ENCODE data around the gene ZMYM1.
"Not testable (repeated sequence)": the region's sequence is repeated elsewhere in the genome, so short reads cannot be mapped to it uniquely, and the experiment has no call there.

The ZMYM1 gene

GRCh38 chr1:35080171-35080854, 1.1 kb downstream of the ZMYM1 start:
- DNase-seq = no peak

GRCh38 chr1:35085421-35085820, 6.2 kb downstream of the ZMYM1 start:
- DNase-seq = no peak

GRCh38 chr1:35097224-35097623, 18.0 kb downstream of the ZMYM1 start:
- no peak for DNase-seq

GRCh38 chr1:35111106-35111505, 31.9 kb downstream of the ZMYM1 start:
- DNase-seq = no peak

GRCh38 chr1:35112668-35113067, 33.5 kb downstream of the ZMYM1 start:
- no peak for DNase-seq

- DNase-seq = peak; percentile 46
These were observed 36.5 kb downstream of the ZMYM1 start for GRCh38 chr1:35115459-35116383.

- DNase-seq = no peak
These were observed 41.4 kb downstream of the ZMYM1 start for GRCh38 chr1:35120458-35121133.

GRCh38 chr1:35122311-35122710, 43.1 kb downstream of the ZMYM1 start:
- no peak for DNase-seq

- DNase-seq = no peak
These were observed 47.4 kb downstream of the ZMYM1 start for GRCh38 chr1:35126546-35126945.

GRCh38 chr1:35129080-35129479, 49.9 kb downstream of the ZMYM1 start:
- DNase-seq = no peak

- DNase-seq = no peak
These were observed 57.6 kb downstream of the ZMYM1 start for GRCh38 chr1:35136780-35137179.

- DNase-seq = not testable (repeated sequence)
These were observed 58.4 kb downstream of the ZMYM1 start for GRCh38 chr1:35137590-35137989.

- not testable (repeated sequence) for DNase-seq
These were observed 63.1 kb downstream of the ZMYM1 start for GRCh38 chr1:35142294-35142693.

- DNase-seq = not testable (repeated sequence)
These were observed 63.5 kb downstream of the ZMYM1 start for GRCh38 chr1:35142728-35143127.

- DNase-seq = no peak
These were observed 64.7 kb downstream of the ZMYM1 start for GRCh38 chr1:35143737-35144508.

- peak; percentile 18 for DNase-seq
These were observed 66.8 kb downstream of the ZMYM1 start for GRCh38 chr1:35145892-35146549.

- no peak for DNase-seq
These were observed 72.0 kb downstream of the ZMYM1 start for GRCh38 chr1:35151220-35151619.

GRCh38 chr1:35164893-35165292, 85.7 kb downstream of the ZMYM1 start:
- DNase-seq = no peak

Measured in CD4-positive, alpha-beta T cell treated with Interleukin-17A for 1 hour (primary cell).